GM21381 (cell line): Measurements from ENCODE around the gene ARHGAP15.

Source experiments
- ATAC-seq: cut with Tn5 transposase; IDR thresholded peaks from one replicate; pipeline ENCODE4 v1.9.1; 2021; ENCODE audit warnings: mild to moderate bottlenecking, moderate library complexity; ENCODE audit not compliant: unreplicated experiment

ARHGAP15 gene

GRCh38 chr2:143259368-143259958 lies 130.2 kb downstream of the ARHGAP15 start:
- ATAC-seq: peak; percentile 28

- ATAC-seq: peak; percentile 82
These were observed 132.8 kb downstream of the ARHGAP15 start for GRCh38 chr2:143261986-143262385.

GRCh38 chr2:143262389-143262788 lies 133.2 kb downstream of the ARHGAP15 start:
- peak; percentile 19 for ATAC-seq

GRCh38 chr2:143263066-143263625 lies 133.9 kb downstream of the ARHGAP15 start:
- ATAC-seq: no peak

GRCh38 chr2:143264851-143265250 lies 135.6 kb downstream of the ARHGAP15 start:
- ATAC-seq: no peak

GRCh38 chr2:143279672-143280071 lies 150.5 kb downstream of the ARHGAP15 start:
- ATAC-seq: no peak

- ATAC-seq: no peak
These were observed 151.0 kb downstream of the ARHGAP15 start for GRCh38 chr2:143280097-143280757.

- no peak for ATAC-seq
These were observed 153.5 kb downstream of the ARHGAP15 start for GRCh38 chr2:143282684-143283083.

GRCh38 chr2:143284087-143284675 lies 155.0 kb downstream of the ARHGAP15 start:
- ATAC-seq: peak; percentile 73

GRCh38 chr2:143289025-143289424 lies 159.8 kb downstream of the ARHGAP15 start:
- ATAC-seq: no peak

GRCh38 chr2:143290221-143290620 lies 161.0 kb downstream of the ARHGAP15 start:
- no peak for ATAC-seq

GRCh38 chr2:143294068-143294467 lies 164.8 kb downstream of the ARHGAP15 start:
- ATAC-seq: no peak

- ATAC-seq: no peak
These were observed 166.9 kb downstream of the ARHGAP15 start for GRCh38 chr2:143296089-143296488.

- ATAC-seq: no peak
These were observed 168.0 kb downstream of the ARHGAP15 start for GRCh38 chr2:143297182-143297581.

- ATAC-seq: no peak
These were observed 171.3 kb downstream of the ARHGAP15 start for GRCh38 chr2:143300536-143300935.

- no peak for ATAC-seq
These were observed 182.2 kb downstream of the ARHGAP15 start for GRCh38 chr2:143311426-143311825.

GRCh38 chr2:143312441-143312840 lies 183.2 kb downstream of the ARHGAP15 start:
- no peak for ATAC-seq

- no peak for ATAC-seq
These were observed 184.6 kb downstream of the ARHGAP15 start for GRCh38 chr2:143313861-143314260.

- ATAC-seq: no peak
These were observed 192.8 kb downstream of the ARHGAP15 start for GRCh38 chr2:143321994-143322393.

- no peak for ATAC-seq
These were observed 200.1 kb downstream of the ARHGAP15 start for GRCh38 chr2:143329288-143329687.

GRCh38 chr2:143333168-143333791 lies 204.1 kb downstream of the ARHGAP15 start:
- no peak for ATAC-seq

GRCh38 chr2:143333847-143334246 lies 204.6 kb downstream of the ARHGAP15 start:
- ATAC-seq: no peak
